ENCODE results near the gene DCAF4.
A peak's percentile ranks its signal among the peaks of the same experiment; 100 is the strongest.

Gene DCAF4

GRCh38 chr14:72926292-72927028, at the start of gene DCAF4:
DCAF4 (plus strand) TSS chr14:72926464; CDS start chr14:72937979, 11,515 bp downstream.
- peak; percentile 74 to 90 (median 84) for DNase-seq

GRCh38 chr14:72876710-72877063, 49.6 kb upstream of the DCAF4 start:
- DNase-seq = no peak

GRCh38 chr14:72878746-72879145, 47.5 kb upstream of the DCAF4 start:
- no peak for DNase-seq

GRCh38 chr14:72879431-72879830, 46.8 kb upstream of the DCAF4 start:
- DNase-seq = no peak

GRCh38 chr14:72880164-72880563, 46.1 kb upstream of the DCAF4 start:
- DNase-seq = no peak

- no peak for DNase-seq
Measured at GRCh38 chr14:72880820-72881219, 45.4 kb upstream of the DCAF4 start.

- no peak for DNase-seq
Measured at GRCh38 chr14:72881543-72881942, 44.7 kb upstream of the DCAF4 start.

- DNase-seq = no peak
Measured at GRCh38 chr14:72882047-72882446, 44.2 kb upstream of the DCAF4 start.

- no peak for DNase-seq
Measured at GRCh38 chr14:72882463-72882862, 43.8 kb upstream of the DCAF4 start.

GRCh38 chr14:72883109-72883508, 43.2 kb upstream of the DCAF4 start:
- DNase-seq = no peak

- no peak for DNase-seq
Measured at GRCh38 chr14:72883961-72884360, 42.3 kb upstream of the DCAF4 start.

GRCh38 chr14:72884386-72884785, 41.9 kb upstream of the DCAF4 start:
- no peak for DNase-seq

GRCh38 chr14:72887514-72887913, 38.8 kb upstream of the DCAF4 start:
- no peak for DNase-seq

GRCh38 chr14:72888192-72888591, 38.1 kb upstream of the DCAF4 start:
- no peak for DNase-seq

GRCh38 chr14:72888636-72889201, 37.5 kb upstream of the DCAF4 start:
- no peak for DNase-seq

GRCh38 chr14:72889366-72889765, 36.9 kb upstream of the DCAF4 start:
- DNase-seq = no peak

- no peak for DNase-seq
Measured at GRCh38 chr14:72891666-72892102, 34.6 kb upstream of the DCAF4 start.

GRCh38 chr14:72892103-72892878, 34.0 kb upstream of the DCAF4 start:
- DNase-seq = peak in 1 of 4 experiments; percentile 7

GRCh38 chr14:72892879-72893635, 33.2 kb upstream of the DCAF4 start:
- DNase-seq = no peak

GRCh38 chr14:72893636-72894322, 32.5 kb upstream of the DCAF4 start, which contains the start of gene DPF3:
DPF3 (minus strand) TSS chr14:72894101; CDS start chr14:72894088, 13 bp downstream.
- DNase-seq = peak; percentile 76 to 85 (median 82)

- no peak for DNase-seq
Measured at GRCh38 chr14:72894323-72894622, 32.0 kb upstream of the DCAF4 start.

GRCh38 chr14:72894623-72895378, 31.5 kb upstream of the DCAF4 start:
- no peak for DNase-seq
